Central memory CD8-positive, alpha-beta T cell (primary cell): ENCODE data around the gene KRT7.

Experiments
- ATAC-seq: fragments of 150-1000 bp; cut with Tn5 transposase; replicated peaks from 2 replicates; pipeline ENCODE4 v1.10.0; 2022; ENCODE audit warnings: mild to moderate bottlenecking, moderate FRiP score, moderate number of reproducible peaks; ENCODE audit not compliant: poor library complexity, severe bottlenecking; ENCODE audit errors: extremely low read depth
- DNase-seq, 2 donors: peaks; one replicate each; pipeline ENCODE4 v3.0.0; 2021; ENCODE audit warnings: low spot score in 2 of 2
- H3K27ac Mint-ChIP-seq: one replicate; pipeline ENCODE4 v1.8.0; 2022; ENCODE audit warnings: low read depth, mild to moderate bottlenecking, moderate library complexity, mixed read lengths
- H3K27me3 Mint-ChIP-seq: one replicate; pipeline ENCODE4 v1.8.0; 2022; ENCODE audit warnings: mixed read lengths
- H3K36me3 Mint-ChIP-seq: one replicate; pipeline ENCODE4 v1.8.0; 2022; ENCODE audit warnings: mild to moderate bottlenecking, moderate library complexity, mixed read lengths; ENCODE audit not compliant: insufficient read depth
- H3K4me1 Mint-ChIP-seq: one replicate; pipeline ENCODE4 v1.8.0; 2022; ENCODE audit warnings: mixed read lengths
- H3K4me3 Mint-ChIP-seq: one replicate; pipeline ENCODE4 v1.8.0; 2022; ENCODE audit warnings: mild to moderate bottlenecking, moderate library complexity, mixed read lengths
- H3K9me3 Mint-ChIP-seq: one replicate; pipeline ENCODE4 v1.8.0; 2022; ENCODE audit warnings: mixed read lengths

Gene KRT7

DNA sequence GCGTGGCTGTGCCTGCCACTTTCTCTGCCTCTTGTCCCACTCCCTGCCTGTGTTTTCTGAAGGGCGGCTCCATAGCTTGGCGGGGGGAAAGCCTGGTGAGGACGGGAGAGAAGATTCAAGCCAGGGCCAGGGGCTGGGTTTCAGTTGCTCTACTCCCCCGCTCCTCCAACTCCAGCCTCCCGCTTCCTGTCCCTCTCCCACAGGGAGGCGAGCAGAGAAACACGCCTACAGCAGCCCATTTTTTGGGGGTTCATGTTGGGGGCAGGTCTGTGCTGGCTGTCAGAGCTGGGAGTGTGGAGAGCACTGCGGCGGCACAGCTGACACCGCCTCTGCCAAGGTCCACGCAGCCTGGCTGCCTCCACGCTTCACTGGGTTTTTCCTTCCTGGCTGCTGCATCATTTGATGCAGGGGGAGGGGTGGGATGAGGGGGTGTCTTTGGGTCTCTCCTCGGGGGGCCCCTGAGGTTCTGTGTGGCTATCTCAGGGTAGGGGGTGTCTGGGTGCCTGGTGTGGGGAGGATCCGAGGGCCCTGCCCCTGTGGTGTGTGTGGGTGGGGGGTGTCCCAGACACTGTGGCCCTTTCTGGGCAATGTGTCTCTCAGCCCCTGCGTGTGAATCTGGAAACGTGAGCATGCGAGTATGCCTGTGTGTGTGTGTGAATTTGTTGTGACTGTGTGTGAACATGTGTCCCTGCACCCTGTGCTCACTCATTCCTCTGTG is 30.5 kb upstream of the KRT7 start:
- ATAC-seq (no peak), DNase-seq (no peak)
- no peak overlapping the region for H3K27ac Mint-ChIP-seq
- peaks cover 4% of the 10 kb centered on the region for H3K36me3 Mint-ChIP-seq
- no peaks in the 10 kb centered on the region for H3K4me1 Mint-ChIP-seq
- H3K4me3 Mint-ChIP-seq, result no peak overlapping the region
- peaks cover 73% of the 10 kb centered on the region for H3K27me3 Mint-ChIP-seq
- no peaks in the 10 kb centered on the region for H3K9me3 Mint-ChIP-seq

GRCh38 chr12:52203079-52203921 is 29.7 kb upstream of the KRT7 start:
- ATAC-seq (no peak), DNase-seq (no peak)
- Mint-ChIP-seq H3K9me3 (no peaks in the 10 kb centered on the region), H3K27me3 (peaks cover 80% of the 10 kb centered on the region), H3K27ac (no peak overlapping the region), H3K4me3 (no peak overlapping the region), H3K36me3 (peaks cover 4% of the 10 kb centered on the region), H3K4me1 (no peaks in the 10 kb centered on the region)

- Mint-ChIP-seq H3K27ac (no peak overlapping the region), H3K9me3 (no peaks in the 10 kb centered on the region), H3K4me3 (no peak overlapping the region), H3K27me3 (peaks cover 86% of the 10 kb centered on the region), H3K4me1 (no peaks in the 10 kb centered on the region), H3K36me3 (peaks cover 3% of the 10 kb centered on the region)
- ATAC-seq (no peak), DNase-seq (no peak)
Measured at GRCh38 chr12:52204095-52204930, 28.7 kb upstream of the KRT7 start.

- no peak for DNase-seq
- no peaks in the 10 kb centered on the region for H3K4me1 Mint-ChIP-seq
- no peak overlapping the region for H3K27ac Mint-ChIP-seq
- no peak for ATAC-seq
- H3K36me3 Mint-ChIP-seq, result peaks cover 3% of the 10 kb centered on the region
- peaks cover 79% of the 10 kb centered on the region for H3K27me3 Mint-ChIP-seq
- H3K4me3 Mint-ChIP-seq, result no peak overlapping the region
- no peaks in the 10 kb centered on the region for H3K9me3 Mint-ChIP-seq
Measured at GRCh38 chr12:52204931-52205505, 28.0 kb upstream of the KRT7 start.

GRCh38 chr12:52205612-52206303 is 27.3 kb upstream of the KRT7 start:
- Mint-ChIP-seq H3K4me1 (no peaks in the 10 kb centered on the region), H3K36me3 (peaks cover 3% of the 10 kb centered on the region), H3K27me3 (peaks cover 71% of the 10 kb centered on the region), H3K27ac (no peak overlapping the region), H3K9me3 (no peaks in the 10 kb centered on the region), H3K4me3 (no peak overlapping the region)
- DNase-seq, result no peak
- no peak for ATAC-seq

DNA sequence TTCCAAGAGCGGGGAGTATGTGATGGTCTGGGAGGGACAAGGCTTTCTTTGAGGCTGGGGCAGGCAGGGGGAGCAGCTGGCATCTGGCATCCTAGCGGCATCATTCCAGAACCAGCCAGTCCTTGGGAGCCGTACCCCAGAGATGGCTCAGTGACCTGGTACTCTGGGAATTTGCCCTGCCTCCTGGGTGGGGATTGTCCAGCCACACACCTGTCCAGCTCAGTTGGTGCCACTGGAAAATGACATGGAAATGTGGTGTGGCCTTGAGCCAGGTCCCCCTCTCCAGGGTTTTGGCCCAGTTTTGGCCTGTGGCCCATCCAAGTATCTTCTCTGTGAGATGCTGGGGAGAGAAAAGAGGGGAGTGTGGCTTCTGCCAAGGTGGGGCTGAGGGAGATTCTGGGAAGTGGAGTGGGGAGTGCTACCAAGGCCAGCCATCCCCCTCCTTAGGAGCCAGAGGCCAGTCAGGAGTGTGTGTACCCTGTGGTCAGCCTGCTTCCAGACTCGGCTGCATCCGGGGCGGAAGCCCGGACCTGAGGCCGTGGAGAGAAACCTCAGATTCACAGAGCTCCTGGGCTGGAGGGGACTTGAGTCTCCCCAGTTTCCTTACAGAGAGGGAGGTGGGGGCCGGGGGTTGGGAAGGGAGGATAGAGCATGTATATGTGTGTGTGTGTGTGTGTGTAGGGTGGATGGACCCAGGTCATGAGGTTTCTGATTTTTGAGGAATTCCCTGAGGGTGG is 26.6 kb upstream of the KRT7 start:
- peaks cover 64% of the 10 kb centered on the region for H3K27me3 Mint-ChIP-seq
- H3K36me3 Mint-ChIP-seq, result peaks cover 2% of the 10 kb centered on the region
- ATAC-seq (no peak), DNase-seq (no peak)
- no peak overlapping the region for H3K27ac Mint-ChIP-seq
- no peaks in the 10 kb centered on the region for H3K9me3 Mint-ChIP-seq
- no peaks in the 10 kb centered on the region for H3K4me1 Mint-ChIP-seq
- H3K4me3 Mint-ChIP-seq, result no peak overlapping the region

GRCh38 chr12:52207106-52207505 is 25.9 kb upstream of the KRT7 start:
- H3K27me3 Mint-ChIP-seq, result peaks cover 58% of the 10 kb centered on the region
- H3K9me3 Mint-ChIP-seq, result no peaks in the 10 kb centered on the region
- peaks cover 2% of the 10 kb centered on the region for H3K36me3 Mint-ChIP-seq
- ATAC-seq (no peak), DNase-seq (no peak)
- no peak overlapping the region for H3K4me3 Mint-ChIP-seq
- H3K4me1 Mint-ChIP-seq, result no peaks in the 10 kb centered on the region
- H3K27ac Mint-ChIP-seq, result no peak overlapping the region

GRCh38 chr12:52207895-52208294 is 25.1 kb upstream of the KRT7 start:
- H3K27ac Mint-ChIP-seq, result no peak overlapping the region
- no peak overlapping the region for H3K4me3 Mint-ChIP-seq
- no peaks in the 10 kb centered on the region for H3K9me3 Mint-ChIP-seq

GRCh38 chr12:52208424-52209165 is 24.4 kb upstream of the KRT7 start:
- DNase-seq (no peak), ATAC-seq (no peak)
- Mint-ChIP-seq H3K27me3 (peaks cover 50% of the 10 kb centered on the region), H3K4me1 (no peaks in the 10 kb centered on the region), H3K9me3 (no peaks in the 10 kb centered on the region), H3K4me3 (no peak overlapping the region), H3K36me3 (peaks cover 2% of the 10 kb centered on the region), H3K27ac (no peak overlapping the region)

More at GRCh38 chr12:52207895-52208294, 25.1 kb upstream of the KRT7 start:
- H3K27me3 Mint-ChIP-seq, result peaks cover 50% of the 10 kb centered on the region
- ATAC-seq (no peak), DNase-seq (no peak)
- no peaks in the 10 kb centered on the region for H3K4me1 Mint-ChIP-seq
- peaks cover 2% of the 10 kb centered on the region for H3K36me3 Mint-ChIP-seq

DNA sequence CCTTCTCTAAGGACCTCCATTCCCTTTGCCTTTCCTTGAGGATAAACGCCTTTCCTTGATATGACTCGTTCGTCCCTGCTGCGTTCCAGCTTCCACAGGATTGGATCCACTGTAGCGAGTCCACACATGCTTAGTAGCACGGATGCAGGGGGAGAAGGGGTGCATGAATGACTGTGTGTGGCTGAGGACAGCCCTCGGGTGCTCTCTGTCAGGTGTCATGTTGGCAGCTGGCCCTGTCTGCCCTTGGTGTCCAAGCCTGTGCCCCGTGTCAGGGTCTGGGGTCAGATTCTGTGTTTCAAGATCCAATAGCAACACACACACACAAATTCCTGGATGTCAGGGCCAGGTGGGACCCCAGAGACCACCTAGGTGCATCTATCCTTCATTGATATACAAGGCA is 23.7 kb upstream of the KRT7 start:
- Mint-ChIP-seq H3K36me3 (no peaks in the 10 kb centered on the region), H3K27ac (no peak overlapping the region), H3K9me3 (no peaks in the 10 kb centered on the region), H3K4me3 (no peak overlapping the region), H3K27me3 (peaks cover 50% of the 10 kb centered on the region), H3K4me1 (no peaks in the 10 kb centered on the region)
- ATAC-seq (no peak), DNase-seq (no peak)
